ENCODE data around the gene GOLT1A. TPM values are rescaled to one million over a fixed set of nuclear protein-coding genes. Genes with fewer than 3 reads are reported as not detected.

Gene GOLT1A
- total and polyA plus RNA-seq, 2 donors (not counting 1 experiment from before 2014, with no cell fraction given) = not detected

DNA sequence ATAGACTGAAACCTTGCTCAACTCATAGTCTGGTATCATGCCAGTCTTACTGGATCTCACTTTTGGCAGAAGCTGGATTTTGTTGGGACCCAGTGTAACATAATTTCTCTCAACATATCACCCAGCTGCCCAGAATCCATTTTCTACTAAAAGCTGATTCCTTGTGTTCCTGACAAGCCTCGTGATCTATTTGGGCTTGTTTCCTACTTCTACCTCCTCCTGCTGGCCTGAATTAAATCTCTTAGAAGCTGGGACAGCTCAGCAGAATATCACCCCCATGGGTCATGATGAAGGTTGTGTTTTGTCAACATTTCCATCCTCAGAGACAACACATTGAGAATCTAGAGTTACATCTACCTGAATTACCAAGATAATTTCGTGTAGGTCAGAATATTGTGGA is 7.7 kb downstream of the GOLT1A start:
- Mint-ChIP-seq H3K27me3 (peaks cover 33% of the 10 kb centered on the region), H3K27ac (no peak overlapping the region), H3K9me3 (ENCODE audit: insufficient read depth) (no peaks in the 10 kb centered on the region), H3K4me3 (no peak overlapping the region), H3K4me1 (no peaks in the 10 kb centered on the region)
- Histone ChIP-seq H4K20me1 (ENCODE audit: control insufficient read depth, insufficient read depth, low read length, poor library complexity, severe bottlenecking) (no peaks in the 10 kb centered on the region), H3K4me1 (ENCODE audit: control insufficient read depth in 2 of 2, insufficient read depth in 2 of 2, low read length in 2 of 2) (peaks cover 0 to 6% of the 10 kb centered on the region in 2 donors), H3K27ac (ENCODE audit: low read length in 2 of 2) (no peak overlapping the region), H3K79me2 (ENCODE audit: control insufficient read depth, insufficient read depth, low read length) (no peaks in the 10 kb centered on the region), H3K36me3 (replicated peaks in 1 of 2; ENCODE audit: control extremely low read depth in 1 of 2, control insufficient read depth in 1 of 2, extremely low read depth in 1 of 2, insufficient read depth in 2 of 2, low read length in 1 of 2) (no peaks in the 10 kb centered on the region), H2AFZ (ENCODE audit: insufficient read depth, low read depth, low read length, poor library complexity, severe bottlenecking) (no peak overlapping the region), H3K9ac (ENCODE audit: low read length) (no peak overlapping the region), H3K27me3 (replicated peaks in 1 of 4; ENCODE audit: control extremely low read depth in 1 of 4, control insufficient read depth in 3 of 4, insufficient read depth in 4 of 4, low read length in 3 of 4) (peaks cover 0 to 21% (median 13%) of the 10 kb centered on the region in 4 experiments), H3K4me2 (replicated peaks; ENCODE audit: low read depth, low read length, poor library complexity, severe bottlenecking) (no peak overlapping the region), H3K9me3 (ENCODE audit: control extremely low read depth in 1 of 3, control insufficient read depth in 2 of 3, insufficient read depth in 1 of 3, low read length in 2 of 3) (peaks cover 0 to 3% (median 0%) of the 10 kb centered on the region in 3 donors), H3K4me3 (ENCODE audit: control extremely low read depth in 1 of 5, extremely low read depth in 1 of 5, insufficient read depth in 1 of 5, low read depth in 2 of 5, low read length in 4 of 5) (no peak overlapping the region)
- ChIA-PET CTCF (interaction anchor here (0.7 to 2.0 kb wide), 6 partner anchors 13 to 157 kb away, joined by 3 to 8 read pairs (median 3); no protein-coding TSS in a partner anchor), POLR2A (no interaction called here)
- intact Hi-C loops (cut with micrococcal nuclease) = no loop called here
- TF ChIP-seq, protein P1, sequence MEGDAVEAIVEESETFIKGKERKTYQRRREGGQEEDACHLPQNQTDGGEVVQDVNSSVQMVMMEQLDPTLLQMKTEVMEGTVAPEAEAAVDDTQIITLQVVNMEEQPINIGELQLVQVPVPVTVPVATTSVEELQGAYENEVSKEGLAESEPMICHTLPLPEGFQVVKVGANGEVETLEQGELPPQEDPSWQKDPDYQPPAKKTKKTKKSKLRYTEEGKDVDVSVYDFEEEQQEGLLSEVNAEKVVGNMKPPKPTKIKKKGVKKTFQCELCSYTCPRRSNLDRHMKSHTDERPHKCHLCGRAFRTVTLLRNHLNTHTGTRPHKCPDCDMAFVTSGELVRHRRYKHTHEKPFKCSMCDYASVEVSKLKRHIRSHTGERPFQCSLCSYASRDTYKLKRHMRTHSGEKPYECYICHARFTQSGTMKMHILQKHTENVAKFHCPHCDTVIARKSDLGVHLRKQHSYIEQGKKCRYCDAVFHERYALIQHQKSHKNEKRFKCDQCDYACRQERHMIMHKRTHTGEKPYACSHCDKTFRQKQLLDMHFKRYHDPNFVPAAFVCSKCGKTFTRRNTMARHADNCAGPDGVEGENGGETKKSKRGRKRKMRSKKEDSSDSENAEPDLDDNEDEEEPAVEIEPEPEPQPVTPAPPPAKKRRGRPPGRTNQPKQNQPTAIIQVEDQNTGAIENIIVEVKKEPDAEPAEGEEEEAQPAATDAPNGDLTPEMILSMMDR (IDR thresholded peaks at IDR 0.05) = no peak
- no peak for TF ChIP-seq EZH2 (IDR thresholded peaks at IDR 0.05; ENCODE audit: borderline replicate concordance, insufficient read depth, low read depth, low read length, poor library complexity, severe bottlenecking)
- WGBS (ENCODE audit: insufficient coverage) = 57% methylated on average over 1 of the region's 2 CpGs
- ATAC-seq (ENCODE audit: low read depth) (no peak), DNase-seq (no peak)

DNA sequence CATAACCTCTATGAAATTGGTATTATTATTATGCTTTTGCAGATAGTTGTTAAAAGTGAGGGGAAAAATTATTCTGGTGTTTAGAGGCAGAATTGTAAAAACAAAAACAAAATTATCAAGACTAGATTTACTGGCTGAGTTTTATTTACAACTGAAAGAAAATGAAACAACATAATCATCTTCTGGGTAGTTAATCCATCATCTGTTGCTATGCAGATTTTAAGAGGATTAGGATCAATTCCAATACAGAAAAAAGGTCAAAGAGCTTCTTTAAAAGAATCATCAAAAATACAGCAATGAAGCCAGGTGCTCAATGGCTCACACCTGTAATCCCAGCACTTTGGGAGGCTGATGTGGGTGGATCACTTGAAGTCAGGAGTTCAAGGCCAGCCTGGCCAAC is 8.3 kb downstream of the GOLT1A start:
- H3K4me3 Mint-ChIP-seq = no peak overlapping the region

More for the DNA sequence above, 8.3 kb downstream of the GOLT1A start:
- Histone ChIP-seq H3K27ac (ENCODE audit: low read length in 2 of 2) (no peak overlapping the region), H3K9me3 (ENCODE audit: control extremely low read depth in 1 of 3, control insufficient read depth in 2 of 3, insufficient read depth in 1 of 3, low read length in 2 of 3) (peaks cover 0 to 3% (median 0%) of the 10 kb centered on the region in 3 donors), H3K36me3 (replicated peaks in 1 of 2; ENCODE audit: control extremely low read depth in 1 of 2, control insufficient read depth in 1 of 2, extremely low read depth in 1 of 2, insufficient read depth in 2 of 2, low read length in 1 of 2) (no peaks in the 10 kb centered on the region), H3K4me3 (ENCODE audit: control extremely low read depth in 1 of 5, extremely low read depth in 1 of 5, insufficient read depth in 1 of 5, low read depth in 2 of 5, low read length in 4 of 5) (no peak overlapping the region), H3K27me3 (replicated peaks in 1 of 4; ENCODE audit: control extremely low read depth in 1 of 4, control insufficient read depth in 3 of 4, insufficient read depth in 4 of 4, low read length in 3 of 4) (peaks cover 0 to 21% (median 13%) of the 10 kb centered on the region in 4 experiments), H2AFZ (ENCODE audit: insufficient read depth, low read depth, low read length, poor library complexity, severe bottlenecking) (no peak overlapping the region), H3K9ac (ENCODE audit: low read length) (no peak overlapping the region), H3K4me1 (ENCODE audit: control insufficient read depth in 2 of 2, insufficient read depth in 2 of 2, low read length in 2 of 2) (peaks cover 0 to 6% of the 10 kb centered on the region in 2 donors), H3K79me2 (ENCODE audit: control insufficient read depth, insufficient read depth, low read length) (no peaks in the 10 kb centered on the region), H4K20me1 (ENCODE audit: control insufficient read depth, insufficient read depth, low read length, poor library complexity, severe bottlenecking) (no peaks in the 10 kb centered on the region), H3K4me2 (replicated peaks; ENCODE audit: low read depth, low read length, poor library complexity, severe bottlenecking) (no peak overlapping the region)
- peaks cover 38% of the 10 kb centered on the region for H3K27me3 Mint-ChIP-seq
- ATAC-seq (ENCODE audit: low read depth) (no peak), DNase-seq (no peak)
- intact Hi-C loops (cut with micrococcal nuclease) = no loop called here
- H3K27ac Mint-ChIP-seq = no peak overlapping the region
- TF ChIP-seq EZH2 (IDR thresholded peaks at IDR 0.05; ENCODE audit: borderline replicate concordance, insufficient read depth, low read depth, low read length, poor library complexity, severe bottlenecking) = no peak
- TF ChIP-seq, protein P1 (IDR thresholded peaks at IDR 0.05) = no peak
- ChIA-PET CTCF (interaction anchor here (1.1 to 1.2 kb wide), 2 partner anchors 16 to 43 kb away, joined by 3 read pairs; no protein-coding TSS in a partner anchor), POLR2A (no interaction called here)
- no peaks in the 10 kb centered on the region for H3K9me3 Mint-ChIP-seq (ENCODE audit: insufficient read depth)
- no peaks in the 10 kb centered on the region for H3K4me1 Mint-ChIP-seq
